CD1c-positive myeloid dendritic cell (primary cell): Measurements from ENCODE around the gene PA2G4.

Experiments used
- DNase-seq: peaks from one replicate; pipeline ENCODE4 v3.0.0-alpha.2; 2016; ENCODE audit errors: extremely low spot score

Gene PA2G4

DNA sequence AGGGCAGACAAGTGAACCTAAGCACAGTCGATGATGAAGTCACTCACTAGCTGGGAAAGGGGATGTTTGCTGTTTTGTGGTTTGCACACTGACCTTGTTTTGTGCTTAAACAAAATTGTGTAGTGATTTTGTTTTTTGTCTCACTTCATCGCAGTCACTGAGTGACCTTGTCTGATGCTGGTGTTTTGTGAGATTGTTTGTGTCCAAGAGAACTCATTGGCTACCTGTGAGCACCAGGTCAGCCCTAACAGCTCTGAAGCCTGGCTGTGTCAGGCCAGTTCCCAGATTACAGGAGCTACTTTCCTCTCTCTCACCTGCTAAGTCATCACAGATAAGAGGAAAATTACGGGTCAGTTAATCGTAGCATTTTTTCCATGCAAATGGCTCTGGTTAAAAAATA lies 19.8 kb downstream of the PA2G4 start:
- DNase-seq = no peak

- peak; percentile 72 for DNase-seq
Observed at GRCh38 chr12:56126732-56127239, 22.4 kb downstream of the PA2G4 start.

GRCh38 chr12:56127485-56127887 lies 23.1 kb downstream of the PA2G4 start:
- DNase-seq = no peak

DNA sequence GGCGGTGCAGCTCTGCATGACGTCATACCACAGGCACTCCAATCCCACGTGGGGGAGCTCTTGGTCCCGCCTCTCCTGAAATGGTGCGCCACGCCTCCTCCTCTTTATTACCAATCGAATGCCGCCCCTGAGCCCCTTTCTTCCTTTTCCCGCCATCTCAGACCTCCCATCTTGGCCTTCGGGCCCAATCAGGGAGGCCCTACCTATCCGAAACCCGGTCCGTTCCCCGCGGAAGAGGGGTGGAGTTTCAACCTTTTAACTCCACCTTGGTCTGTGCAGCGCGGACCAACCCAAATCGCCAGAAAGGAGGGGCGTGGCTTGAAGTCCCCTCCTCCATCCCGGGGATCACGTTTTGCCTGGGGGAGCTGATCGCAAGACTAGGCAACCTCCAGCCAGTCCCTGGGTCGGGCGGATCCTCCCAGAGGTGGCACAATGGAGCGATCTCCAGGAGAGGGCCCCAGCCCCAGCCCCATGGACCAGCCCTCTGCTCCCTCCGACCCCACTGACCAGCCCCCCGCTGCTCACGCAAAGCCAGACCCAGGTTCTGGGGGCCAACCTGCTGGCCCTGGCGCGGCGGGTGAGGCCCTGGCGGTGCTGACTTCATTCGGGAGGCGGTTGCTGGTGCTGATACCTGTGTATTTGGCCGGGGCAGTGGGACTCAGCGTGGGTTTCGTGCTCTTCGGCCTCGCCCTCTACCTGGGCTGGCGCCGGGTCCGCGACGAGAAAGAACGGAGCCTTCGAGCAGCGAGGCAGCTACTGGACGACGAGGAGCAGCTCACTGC lies 23.7 kb downstream of the PA2G4 start, which contains the start of gene ESYT1:
Gene ESYT1 (plus strand): TSS at position 380 of the 782 bp plus-strand sequence. CDS start 53 bp downstream, at position 433.
- DNase-seq = peak; percentile 99

GRCh38 chr12:56128670-56129205 lies 24.4 kb downstream of the PA2G4 start:
- peak; percentile 52 for DNase-seq

DNA sequence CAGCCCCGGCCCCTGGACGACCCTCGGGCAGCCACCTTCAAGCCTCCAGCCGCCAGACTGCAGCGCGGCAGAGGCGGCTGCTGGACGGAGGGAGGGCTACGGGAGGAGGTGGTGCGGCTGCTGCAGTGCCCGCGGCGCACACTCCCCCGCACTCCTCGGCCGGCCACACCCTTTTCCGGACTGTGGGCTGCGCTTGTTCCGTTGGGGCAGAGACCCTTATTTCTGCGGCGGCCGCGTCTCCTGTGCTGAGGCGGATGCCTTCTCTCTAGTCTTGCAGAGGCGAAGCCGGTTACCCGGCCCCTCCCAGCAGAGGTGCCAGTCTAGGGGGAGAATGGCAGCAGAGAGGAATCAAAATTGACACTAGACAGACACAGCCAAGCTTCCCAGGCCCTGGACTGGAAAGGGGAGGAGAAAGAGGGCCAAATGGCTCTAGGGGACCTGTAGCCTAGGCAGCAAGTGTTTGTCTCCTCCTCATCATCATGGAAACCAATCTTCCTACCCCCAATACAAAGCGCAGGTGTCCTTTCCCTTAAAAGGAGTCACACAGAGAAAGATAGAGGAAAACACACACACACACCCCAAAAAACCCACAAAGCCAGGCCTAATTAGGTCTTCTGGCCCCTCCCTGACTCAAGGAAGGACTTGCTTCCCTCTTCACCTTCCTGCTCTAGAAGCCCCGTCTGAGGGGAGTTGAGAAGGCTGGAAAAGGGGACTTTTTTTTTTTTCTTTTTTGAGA lies 25.0 kb downstream of the PA2G4 start:
- peak; percentile 68 for DNase-seq

DNA sequence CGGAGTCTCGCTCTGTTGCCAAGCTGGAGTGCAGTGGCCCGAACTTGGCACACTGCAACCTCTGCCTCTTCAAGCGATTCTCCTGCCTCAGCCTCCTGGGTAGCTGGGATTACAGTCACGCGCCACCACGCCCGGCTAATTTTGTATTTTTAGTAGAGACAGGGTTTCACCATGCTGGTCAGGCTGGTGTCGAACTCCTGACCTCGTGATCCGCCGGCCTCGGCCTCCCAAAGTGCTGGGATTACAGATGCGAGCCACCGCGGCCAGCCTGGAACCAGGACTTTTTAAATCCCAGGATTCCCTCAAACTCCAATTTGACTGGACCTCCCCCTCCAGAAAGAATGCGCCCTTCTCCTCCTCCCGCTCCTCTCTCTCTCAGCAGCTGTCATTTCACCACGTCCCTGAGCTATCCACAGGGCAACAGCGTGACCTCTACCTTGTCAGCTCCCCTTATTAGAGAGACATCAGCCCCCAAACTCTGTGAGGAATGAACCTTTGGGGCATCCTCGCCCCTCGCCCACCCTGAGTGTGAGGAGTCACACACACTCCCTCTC lies 25.7 kb downstream of the PA2G4 start:
- no peak for DNase-seq

DNA sequence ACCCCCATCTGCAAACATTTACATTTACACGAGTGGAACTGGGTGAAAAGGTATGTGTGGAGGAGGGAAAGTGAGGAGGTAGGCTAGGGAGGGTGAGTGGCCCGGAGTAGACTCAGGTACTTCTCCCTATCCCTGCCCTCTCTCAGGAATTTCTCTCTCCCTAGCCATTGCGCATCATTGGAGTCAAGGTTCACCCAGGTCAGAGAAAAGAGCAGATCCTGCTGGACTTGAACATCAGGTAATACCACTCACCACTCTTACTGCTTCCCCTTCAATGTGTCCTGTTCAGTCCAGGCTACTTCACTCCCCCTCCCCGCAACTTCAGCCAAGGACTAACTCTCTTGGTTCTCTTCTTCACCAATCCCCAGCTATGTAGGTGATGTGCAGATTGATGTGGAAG lies 26.5 kb downstream of the PA2G4 start:
- DNase-seq = no peak

GRCh38 chr12:56134897-56135296 lies 30.5 kb downstream of the PA2G4 start:
- no peak for DNase-seq

- no peak for DNase-seq
Observed at GRCh38 chr12:56137853-56138571, 33.7 kb downstream of the PA2G4 start.

DNA sequence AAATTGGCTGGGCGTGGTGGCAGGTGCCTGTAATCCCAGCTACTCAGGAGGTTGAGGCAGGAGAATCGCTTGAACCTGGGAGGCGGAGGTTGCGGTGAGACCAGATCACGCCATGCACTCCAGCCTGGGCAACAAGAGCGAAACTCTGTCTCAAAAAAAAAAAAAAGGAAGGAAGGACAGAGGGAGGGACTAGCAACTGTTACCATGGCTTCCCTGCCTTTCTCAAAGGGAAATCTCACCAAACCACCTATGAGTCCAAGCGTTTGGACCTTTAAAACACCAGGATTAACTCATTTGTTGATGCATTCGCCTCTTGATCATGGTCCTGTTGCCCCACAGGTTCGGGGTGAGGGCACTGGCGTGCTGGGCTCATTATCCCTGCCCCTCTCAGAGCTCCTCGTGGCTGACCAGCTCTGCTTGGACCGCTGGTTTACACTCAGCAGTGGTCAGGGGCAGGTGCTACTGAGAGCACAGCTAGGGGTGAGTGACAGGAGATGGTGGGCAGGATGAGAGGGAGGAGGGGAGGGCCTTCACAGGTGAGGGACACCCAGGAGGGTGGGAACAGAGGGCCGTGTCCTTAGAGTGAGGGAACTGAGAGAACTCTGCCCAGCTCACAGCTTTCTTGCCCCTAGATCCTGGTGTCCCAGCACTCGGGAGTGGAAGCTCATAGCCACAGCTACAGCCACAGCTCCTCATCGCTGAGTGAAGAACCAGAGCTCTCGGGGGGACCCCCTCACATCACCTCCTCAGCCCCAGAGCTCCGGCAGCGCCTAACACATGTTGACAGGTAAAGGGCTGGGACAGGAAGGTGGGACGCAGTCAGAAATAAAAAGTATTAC lies 37.8 kb downstream of the PA2G4 start:
- peak; percentile 30 for DNase-seq

DNA sequence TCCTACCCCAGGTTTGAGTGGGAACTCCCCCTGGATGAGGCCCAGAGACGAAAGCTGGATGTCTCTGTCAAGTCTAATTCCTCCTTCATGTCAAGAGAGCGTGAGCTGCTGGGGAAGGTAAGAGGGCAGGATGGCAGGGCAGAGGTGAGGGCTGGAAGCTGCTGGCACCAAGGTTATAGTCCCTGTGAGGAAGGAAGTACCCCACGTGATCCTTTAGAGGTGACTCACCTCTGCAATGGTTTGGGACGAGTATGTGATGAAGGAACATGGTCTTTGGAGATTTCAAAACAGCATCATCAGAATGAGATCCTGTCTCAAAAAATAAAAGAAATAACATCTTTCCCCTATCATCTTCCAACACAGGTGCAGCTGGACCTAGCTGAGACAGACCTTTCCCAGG lies 38.9 kb downstream of the PA2G4 start:
- no peak for DNase-seq

DNA sequence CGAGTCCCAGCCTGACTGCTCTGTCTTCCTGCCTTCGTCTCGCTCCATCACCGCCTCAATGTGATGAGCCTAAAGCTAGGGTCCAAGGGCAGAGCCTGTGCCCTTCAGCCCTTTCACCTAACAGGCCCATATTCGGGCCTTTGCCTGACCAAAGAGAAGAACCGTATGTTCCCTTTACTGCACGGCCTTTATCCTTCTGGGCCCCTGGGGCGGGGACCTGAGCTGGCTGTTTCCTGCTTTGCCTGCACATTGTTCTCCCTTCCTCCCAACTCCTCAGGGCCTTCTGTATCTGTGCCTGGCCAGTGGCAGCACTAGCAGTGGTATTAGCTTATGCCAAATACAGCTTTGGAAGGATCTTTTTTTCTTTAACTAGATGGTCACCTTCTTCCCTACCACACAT lies 39.5 kb downstream of the PA2G4 start:
- DNase-seq = no peak

- no peak for DNase-seq
Observed at GRCh38 chr12:56145217-56145616, 40.9 kb downstream of the PA2G4 start.

DNA sequence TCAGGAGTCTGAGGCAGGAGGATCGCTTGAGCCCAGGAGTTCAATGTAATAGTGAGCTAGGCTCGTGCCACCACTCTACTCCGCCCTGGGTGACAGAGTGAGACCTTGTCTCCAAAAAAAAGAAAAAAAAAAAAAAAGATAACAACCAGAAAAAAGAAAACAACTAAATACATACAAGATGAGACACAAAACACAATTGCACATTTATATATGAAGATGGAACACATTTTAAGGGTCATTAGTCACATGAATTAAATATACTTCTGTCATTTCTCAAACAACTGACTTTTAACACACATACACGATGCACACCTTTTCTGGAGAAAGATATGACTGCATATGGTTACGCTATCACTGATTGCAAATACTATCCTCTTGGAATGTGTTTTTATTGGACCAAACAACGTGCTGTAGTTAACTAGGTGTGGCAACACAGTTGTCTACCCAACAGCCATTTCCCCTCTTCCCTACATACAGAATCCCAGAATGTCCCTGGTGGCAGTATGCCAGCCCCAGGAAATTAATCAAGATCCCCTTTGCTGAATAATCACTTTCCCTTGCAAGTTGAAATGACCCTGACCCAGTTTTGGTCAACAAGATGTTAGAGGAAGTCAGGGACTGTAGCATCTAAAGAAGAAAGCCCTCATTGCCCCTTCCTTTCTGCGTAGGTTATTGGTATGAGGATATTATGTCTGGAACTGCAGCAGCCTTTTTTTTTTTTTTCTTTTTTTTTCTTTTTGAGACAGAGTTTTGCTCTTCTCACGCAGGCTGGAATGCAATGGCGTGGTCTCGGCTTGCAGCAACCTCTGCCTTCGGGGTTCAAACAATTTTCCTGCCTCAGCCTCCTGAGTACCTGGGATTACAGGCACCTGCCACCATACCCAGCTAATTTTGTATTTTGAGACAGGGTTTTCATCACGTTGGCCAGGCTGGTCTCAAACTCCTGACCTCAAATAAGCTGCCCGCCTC lies 42.4 kb downstream of the PA2G4 start:
- no peak for DNase-seq

GRCh38 chr12:56150563-56150962 lies 46.2 kb downstream of the PA2G4 start:
- DNase-seq = peak; percentile 61

- peak; percentile 35 for DNase-seq
Observed at GRCh38 chr12:56151672-56152131, 47.3 kb downstream of the PA2G4 start.

DNA sequence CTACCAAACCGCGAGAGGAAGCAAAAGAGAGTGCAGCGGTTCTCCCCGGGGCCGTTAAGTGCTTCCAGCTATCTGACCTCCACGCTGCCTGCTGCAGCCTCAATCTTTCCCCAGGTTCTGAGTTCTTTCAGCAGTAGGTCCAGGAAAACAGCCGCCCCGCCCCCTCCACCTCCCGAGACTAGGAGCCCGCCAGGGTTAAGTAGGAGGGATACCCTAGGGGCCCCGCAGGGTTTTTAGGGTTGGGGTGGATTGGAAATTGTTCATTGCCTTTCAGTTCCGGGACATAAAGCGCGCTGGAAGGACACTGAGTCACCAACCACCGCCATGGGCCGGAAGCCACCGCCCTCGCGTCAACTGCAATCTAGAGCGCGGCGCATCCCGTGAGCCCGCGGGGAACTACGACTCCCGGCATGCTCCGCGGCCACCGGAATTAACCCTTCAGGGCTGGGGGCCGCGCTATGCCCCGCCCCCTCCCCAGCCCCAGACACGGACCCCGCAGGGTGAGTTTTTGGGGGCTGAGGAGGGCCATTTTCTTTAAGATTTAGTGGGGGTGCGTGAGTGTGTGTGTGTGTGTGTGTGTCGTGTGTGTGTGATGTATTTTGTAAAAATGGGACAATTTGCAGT lies 47.9 kb downstream of the PA2G4 start, which contains the start of gene MYL6B:
Gene MYL6B (plus strand): TSS at position 456 of the 624 bp plus-strand sequence. CDS start 1,332 bp downstream, outside the sequence.
- peak; percentile 96 for DNase-seq
